OCI-LY7 (cell line): Measurements from ENCODE around the gene TGM1.

Experiments used
- EZH2phosphoT487 ChIP-seq: fragments of 200-600 bp; sonication (generic); IDR thresholded peaks from 2 replicates; pipeline ENCODE4 v1.6.1; 2018; ENCODE audit warnings: low read depth, borderline replicate concordance, mild to moderate bottlenecking, mixed run types, antibody characterized with exemption, low read length, moderate library complexity, mixed read lengths
- TF ChIP-seq, protein P1 (sequence below): fragments of 200-600 bp; sonication (generic); conservative IDR thresholded peaks from 2 replicates; pipeline ENCODE4 v1.5.1; 2014; ENCODE audit warnings: mild to moderate bottlenecking, antibody characterized with exemption, low read length, moderate library complexity, mixed read lengths

DNA sequence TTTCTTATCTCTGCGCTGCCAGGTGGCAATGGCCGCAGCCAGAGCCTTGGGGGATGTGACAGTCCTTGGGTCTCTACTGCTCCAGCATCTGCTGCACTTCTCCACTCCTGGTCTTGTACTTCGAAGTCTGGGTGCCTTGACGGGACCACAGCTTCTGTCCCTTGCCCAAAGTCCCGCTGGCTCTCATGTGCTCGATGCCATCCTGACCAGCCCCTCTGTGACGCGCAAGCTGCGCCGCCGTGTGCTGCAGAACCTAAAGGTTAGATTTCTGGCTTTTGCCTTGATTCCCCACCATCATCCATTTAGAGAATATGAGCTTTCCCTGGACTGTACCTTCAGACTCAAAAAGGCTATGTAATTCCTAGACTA, 41.0 kb upstream of the TGM1 start:
- TF ChIP-seq, protein P1, sequence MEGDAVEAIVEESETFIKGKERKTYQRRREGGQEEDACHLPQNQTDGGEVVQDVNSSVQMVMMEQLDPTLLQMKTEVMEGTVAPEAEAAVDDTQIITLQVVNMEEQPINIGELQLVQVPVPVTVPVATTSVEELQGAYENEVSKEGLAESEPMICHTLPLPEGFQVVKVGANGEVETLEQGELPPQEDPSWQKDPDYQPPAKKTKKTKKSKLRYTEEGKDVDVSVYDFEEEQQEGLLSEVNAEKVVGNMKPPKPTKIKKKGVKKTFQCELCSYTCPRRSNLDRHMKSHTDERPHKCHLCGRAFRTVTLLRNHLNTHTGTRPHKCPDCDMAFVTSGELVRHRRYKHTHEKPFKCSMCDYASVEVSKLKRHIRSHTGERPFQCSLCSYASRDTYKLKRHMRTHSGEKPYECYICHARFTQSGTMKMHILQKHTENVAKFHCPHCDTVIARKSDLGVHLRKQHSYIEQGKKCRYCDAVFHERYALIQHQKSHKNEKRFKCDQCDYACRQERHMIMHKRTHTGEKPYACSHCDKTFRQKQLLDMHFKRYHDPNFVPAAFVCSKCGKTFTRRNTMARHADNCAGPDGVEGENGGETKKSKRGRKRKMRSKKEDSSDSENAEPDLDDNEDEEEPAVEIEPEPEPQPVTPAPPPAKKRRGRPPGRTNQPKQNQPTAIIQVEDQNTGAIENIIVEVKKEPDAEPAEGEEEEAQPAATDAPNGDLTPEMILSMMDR = no peak
- no peak for TF ChIP-seq EZH2phosphoT487
